Measurements from ENCODE around the gene TSPAN32.
"Not testable (repeated sequence)": the region's sequence is repeated elsewhere in the genome, so short reads cannot be mapped to it uniquely, and the experiment has no call there.

- TF ChIP-seq CTCF (conservative IDR thresholded peaks at IDR 0.05 in 1 of 2, IDR thresholded peaks at IDR 0.05 in 1 of 2; ENCODE audit: low read depth in 1 of 2, low read length in 2 of 2); EZH2 (IDR thresholded peaks at IDR 0.05; ENCODE audit: low read length, missing control alignments): not testable (repeated sequence)
Measured at GRCh38 chr11:2333486-2334205, 31.8 kb downstream of the TSPAN32 start.

Data from fibroblast of lung (primary cell).